HepG2 (cell line): ENCODE results near the gene TBC1D10B. TPM values are rescaled to one million over a fixed set of nuclear protein-coding genes. Genes with fewer than 3 reads are reported as not detected.

ENCODE experiments used
- FOXC1 ChIP-seq: sonication (generic); formaldehyde crosslinking; IDR thresholded peaks from 2 replicates; pipeline ENCODE4 v1.8.0; 2022; ENCODE audit warnings: mild to moderate bottlenecking, missing genetic modification reagents, borderline replicate concordance
- FOXP1 ChIP-seq, 2 experiments: fragments of 450-650 bp in 1 of 2; IDR thresholded peaks; 2 replicates each; pipeline ENCODE4 v1.6.1; 2017 to 2018; ENCODE audit warnings: antibody characterized with exemption in 1 of 2
- HOXA7 ChIP-seq: sonication (generic); formaldehyde crosslinking; IDR thresholded peaks from 2 replicates; pipeline ENCODE4 v1.8.1; 2022; ENCODE audit warnings: mild to moderate bottlenecking, missing genetic modification reagents, moderate library complexity
- KLF6 ChIP-seq: IDR thresholded peaks from 2 replicates; pipeline ENCODE4 v1.8.0; 2016; ENCODE audit warnings: missing biosample characterization, missing genetic modification reagents
- MTF1 ChIP-seq: sonication (generic); formaldehyde crosslinking; IDR thresholded peaks from 2 replicates; pipeline ENCODE4 v1.5.0; 2020; ENCODE audit warnings: missing genetic modification reagents
- PHF21A ChIP-seq: sonication (generic); formaldehyde crosslinking; IDR thresholded peaks from 2 replicates; pipeline ENCODE4 v1.5.0; 2020; ENCODE audit warnings: mild to moderate bottlenecking, missing genetic modification reagents
- PLRG1 ChIP-seq: fragments of 450-650 bp; conservative IDR thresholded peaks from 2 replicates; pipeline ENCODE4 v1.6.1; 2016
- SATB2 ChIP-seq: sonication (generic); formaldehyde crosslinking; IDR thresholded peaks from 2 replicates; pipeline ENCODE4 v1.5.0; 2020; ENCODE audit warnings: missing genetic modification reagents
- SIX1 ChIP-seq: sonication (generic); formaldehyde crosslinking; IDR thresholded peaks from 2 replicates; pipeline ENCODE4 v1.4.0; 2020; ENCODE audit warnings: missing genetic modification reagents, borderline replicate concordance
- SP5 ChIP-seq: IDR thresholded peaks from 2 replicates; pipeline ENCODE4 v1.6.1; 2016; ENCODE audit warnings: low read depth, borderline replicate concordance
- SRSF4 ChIP-seq: fragments of 200-400 bp; formaldehyde crosslinking; IDR thresholded peaks from one replicate; pipeline ENCODE4 v1.6.1; 2018; ENCODE audit warnings: mild to moderate bottlenecking, low read depth, low read length, moderate library complexity; ENCODE audit not compliant: poor library complexity, severe bottlenecking
- SUZ12 ChIP-seq: fragments of 150-350 bp; IDR thresholded peaks from 2 replicates; pipeline ENCODE4 v1.6.1; 2014; ENCODE audit warnings: low read depth, low read length
- ZKSCAN1 ChIP-seq: fragments of 150-350 bp; IDR thresholded peaks from 2 replicates; pipeline ENCODE4 v1.6.1; 2014; ENCODE audit warnings: low read length
- ZNF224 ChIP-seq: sonication (generic); formaldehyde crosslinking; IDR thresholded peaks from 2 replicates; pipeline ENCODE4 v1.5.0; 2020; ENCODE audit warnings: mild to moderate bottlenecking, missing genetic modification reagents
- ZNF264 ChIP-seq: sonication (generic); formaldehyde crosslinking; IDR thresholded peaks from 2 replicates; pipeline ENCODE4 v1.4.0; 2020; ENCODE audit warnings: missing genetic modification reagents
- ZNF598 ChIP-seq: sonication (generic); formaldehyde crosslinking; IDR thresholded peaks from 2 replicates; pipeline ENCODE4 v1.5.1; 2020; ENCODE audit warnings: mild to moderate bottlenecking, missing genetic modification reagents, borderline replicate concordance
- ZNF652 ChIP-seq: IDR thresholded peaks from 2 replicates; pipeline ENCODE4 v1.6.1; 2016; ENCODE audit warnings: low read depth, borderline replicate concordance
- ZNF709 ChIP-seq: sonication (generic); formaldehyde crosslinking; IDR thresholded peaks from 2 replicates; pipeline ENCODE4 v1.5.0; 2020; ENCODE audit warnings: mild to moderate bottlenecking, missing genetic modification reagents
- ZNF781 ChIP-seq: sonication (generic); formaldehyde crosslinking; IDR thresholded peaks from 2 replicates; pipeline ENCODE4 v1.5.1; 2020; ENCODE audit warnings: borderline replicate concordance, mild to moderate bottlenecking, missing genetic modification reagents; ENCODE audit errors: not compliant biosample characterization
- polyA plus RNA-seq, 8 experiments: library from polyadenylated mRNA; depleted of rRNA in 3 of 8; stranded (reverse) in 7 of 8; unstranded in 1 of 8; fragments of >200 nt; fragmentation: Illumina TruSeq in 4 of 8; extraction: Trizol in 4 of 8; gene quantifications; 2 replicates each; pipeline versions ENCODE4 v1.2.1 to v1.2.3, GENCODE V29; 2011 to 2016; ENCODE audit warnings: low read depth in 4 of 8, missing spikeins in 1 of 8, mixed read lengths in 1 of 8; ENCODE audit not compliant: insufficient read depth in 1 of 8
- total RNA-seq, 5 experiments: library from RNA; depleted of rRNA; stranded (reverse); fragments of >200 nt; fragmentation: Illumina TruSeq; extraction: Trizol; gene quantifications; 2 replicates each; pipeline ENCODE4 v1.2.3, GENCODE V29; 2016; ENCODE audit warnings: low read depth in 1 of 5
- TF ChIP-seq, protein P1 (sequence below): sonication (generic); formaldehyde crosslinking; IDR thresholded peaks from 2 replicates; pipeline ENCODE4 v1.8.1; 2023; ENCODE audit warnings: mild to moderate bottlenecking, moderate library complexity, missing genetic modification reagents
- TF ChIP-seq, protein P2 (sequence below), 2 experiments: fragments of 450-650 bp in 1 of 2; sonication (generic) in 1 of 2; formaldehyde crosslinking; IDR thresholded peaks; 2 replicates each; pipeline versions ENCODE4 v1.5.0 to v1.8.0; 2020 to 2022; ENCODE audit warnings: mild to moderate bottlenecking in 1 of 2, missing genetic modification reagents in 1 of 2
- TF ChIP-seq, protein P3 (sequence below): IDR thresholded peaks from 2 replicates; pipeline ENCODE4 v1.6.1; 2016; ENCODE audit warnings: control low read depth
- TF ChIP-seq, protein P4 (sequence below): sonication (generic); formaldehyde crosslinking; IDR thresholded peaks from 2 replicates; pipeline ENCODE4 v1.4.0; 2020; ENCODE audit warnings: low read depth, mild to moderate bottlenecking, missing genetic modification reagents
- TF ChIP-seq, protein P5 (sequence below): sonication (generic); formaldehyde crosslinking; IDR thresholded peaks from 2 replicates; pipeline ENCODE4 v1.5.0; 2020; ENCODE audit warnings: mild to moderate bottlenecking, missing genetic modification reagents, borderline replicate concordance

TBC1D10B gene
- total and polyA plus RNA-seq, 2 of the 13 experiments (the other 11 are each of a cell fraction or from before 2014, with no cell fraction given), result 15.7 to 24.8 TPM

DNA sequence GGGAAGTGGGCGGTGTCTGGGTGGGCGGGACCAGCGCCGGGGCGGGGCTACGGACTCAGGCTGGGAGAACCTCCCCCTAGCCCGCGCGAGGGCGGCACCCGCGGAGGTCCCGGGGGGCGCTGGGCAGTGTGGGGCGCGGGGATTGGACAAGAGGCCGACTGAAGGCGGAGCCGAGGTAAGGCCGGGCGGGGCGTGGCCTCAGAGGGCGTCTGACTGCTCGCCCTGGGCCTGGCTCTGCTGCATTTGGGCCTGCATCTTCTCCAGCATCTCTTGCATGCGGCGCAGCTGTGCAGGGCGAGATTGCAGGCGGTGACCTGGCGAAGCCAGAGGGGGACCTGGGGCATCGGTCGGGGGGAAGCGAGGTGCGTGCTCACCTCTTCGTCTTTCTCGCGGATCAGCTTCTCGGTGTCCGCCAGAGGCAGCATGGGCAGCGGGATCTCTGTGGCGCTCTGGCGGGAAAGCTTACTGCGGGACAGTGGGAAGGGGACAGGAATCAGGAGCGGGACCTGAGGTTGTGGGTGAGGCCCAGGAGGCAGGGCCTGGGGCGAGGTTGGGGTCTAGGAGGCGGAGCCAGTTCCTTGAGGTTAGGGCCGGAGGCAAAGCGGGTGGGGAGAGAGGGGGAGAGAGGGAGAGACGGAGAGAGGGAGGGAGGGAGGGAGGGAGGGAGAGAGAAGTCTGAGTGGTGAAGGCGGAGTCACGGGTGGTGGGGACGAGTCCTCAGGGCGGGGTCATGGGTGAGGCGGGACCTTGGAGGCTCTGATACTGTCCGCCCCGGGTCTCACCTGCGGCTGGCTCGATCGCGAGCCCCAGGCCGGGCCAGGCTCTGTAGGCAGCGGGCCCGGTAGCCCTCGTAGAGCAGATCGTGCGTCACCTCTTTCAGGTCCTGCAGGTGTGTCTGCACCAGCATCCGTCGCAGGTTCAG is 8.2 kb upstream of the TBC1D10B start (continued):
- TF ChIP-seq, protein P1, sequence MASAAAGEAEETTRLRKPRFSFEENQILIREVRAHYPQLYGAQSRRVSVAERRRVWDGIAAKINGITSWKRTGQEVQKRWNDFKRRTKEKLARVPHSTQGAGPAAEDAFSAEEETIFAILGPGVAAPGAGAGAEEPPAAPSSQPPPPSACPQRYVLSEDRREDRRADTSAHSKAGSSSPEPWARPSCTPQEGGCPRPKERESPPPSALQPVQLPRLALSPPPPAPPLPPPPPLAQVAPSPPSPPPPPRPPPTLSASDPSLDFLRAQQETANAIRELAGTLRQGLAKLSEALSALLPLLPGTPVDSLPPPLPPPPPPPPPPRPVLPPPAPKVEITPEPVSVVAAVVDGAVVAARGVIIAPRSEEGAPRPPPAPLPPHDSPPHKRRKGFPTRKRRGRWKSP (CRISPR knock-in tag), result peak; percentile 74; the same call in 1 of the 2 replicates
- TF ChIP-seq PHF21A (CRISPR knock-in tag) (peak; percentile 71; the same call in 1 of the 2 replicates), HOXA7 (CRISPR knock-in tag) (no peak), SIX1 (CRISPR knock-in tag) (no peak), ZNF598 (CRISPR knock-in tag) (peak; percentile 51; the same call in 1 of the 2 replicates), ZNF652 (CRISPR knock-in tag) (peak; percentile 18; the same call in 1 of the 2 replicates), ZNF709 (CRISPR knock-in tag) (no peak; the same call in 1 of the 2 replicates), SRSF4 (no peak), FOXC1 (no peak), ZNF264 (no peak), KLF6 (CRISPR knock-in tag) (peak; percentile 66; the same call in 1 of the 2 replicates), MTF1 (CRISPR knock-in tag) (no peak), ZNF781 (CRISPR knock-in tag) (peak; percentile 78), FOXP1 (IDR thresholded peaks at IDR 0.05) (no peak), FOXP1 (CRISPR knock-in tag; IDR thresholded peaks at IDR 0.05) (peak; percentile 9; the same call in 1 of the 2 replicates), SATB2 (CRISPR knock-in tag) (no peak), ZKSCAN1 (no peak), SUZ12 (no peak), PLRG1 (no peak), SP5 (peak; percentile 87), ZNF224 (CRISPR knock-in tag) (peak; percentile 88; the same call in 1 of the 2 replicates)
- TF ChIP-seq, protein P2, sequence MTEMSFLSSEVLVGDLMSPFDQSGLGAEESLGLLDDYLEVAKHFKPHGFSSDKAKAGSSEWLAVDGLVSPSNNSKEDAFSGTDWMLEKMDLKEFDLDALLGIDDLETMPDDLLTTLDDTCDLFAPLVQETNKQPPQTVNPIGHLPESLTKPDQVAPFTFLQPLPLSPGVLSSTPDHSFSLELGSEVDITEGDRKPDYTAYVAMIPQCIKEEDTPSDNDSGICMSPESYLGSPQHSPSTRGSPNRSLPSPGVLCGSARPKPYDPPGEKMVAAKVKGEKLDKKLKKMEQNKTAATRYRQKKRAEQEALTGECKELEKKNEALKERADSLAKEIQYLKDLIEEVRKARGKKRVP (CRISPR knock-in tag; IDR thresholded peaks at IDR 0.05), result no peak
- TF ChIP-seq, protein P3, sequence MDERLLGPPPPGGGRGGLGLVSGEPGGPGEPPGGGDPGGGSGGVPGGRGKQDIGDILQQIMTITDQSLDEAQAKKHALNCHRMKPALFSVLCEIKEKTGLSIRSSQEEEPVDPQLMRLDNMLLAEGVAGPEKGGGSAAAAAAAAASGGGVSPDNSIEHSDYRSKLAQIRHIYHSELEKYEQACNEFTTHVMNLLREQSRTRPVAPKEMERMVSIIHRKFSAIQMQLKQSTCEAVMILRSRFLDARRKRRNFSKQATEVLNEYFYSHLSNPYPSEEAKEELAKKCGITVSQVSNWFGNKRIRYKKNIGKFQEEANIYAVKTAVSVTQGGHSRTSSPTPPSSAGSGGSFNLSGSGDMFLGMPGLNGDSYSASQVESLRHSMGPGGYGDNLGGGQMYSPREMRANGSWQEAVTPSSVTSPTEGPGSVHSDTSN (CRISPR knock-in tag), result no peak
- TF ChIP-seq, protein P4, sequence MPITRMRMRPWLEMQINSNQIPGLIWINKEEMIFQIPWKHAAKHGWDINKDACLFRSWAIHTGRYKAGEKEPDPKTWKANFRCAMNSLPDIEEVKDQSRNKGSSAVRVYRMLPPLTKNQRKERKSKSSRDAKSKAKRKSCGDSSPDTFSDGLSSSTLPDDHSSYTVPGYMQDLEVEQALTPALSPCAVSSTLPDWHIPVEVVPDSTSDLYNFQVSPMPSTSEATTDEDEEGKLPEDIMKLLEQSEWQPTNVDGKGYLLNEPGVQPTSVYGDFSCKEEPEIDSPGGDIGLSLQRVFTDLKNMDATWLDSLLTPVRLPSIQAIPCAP (CRISPR knock-in tag), result 0 out of 2 replicates have a peak, but pooled peaks have one; percentile 57
- TF ChIP-seq, protein P5, sequence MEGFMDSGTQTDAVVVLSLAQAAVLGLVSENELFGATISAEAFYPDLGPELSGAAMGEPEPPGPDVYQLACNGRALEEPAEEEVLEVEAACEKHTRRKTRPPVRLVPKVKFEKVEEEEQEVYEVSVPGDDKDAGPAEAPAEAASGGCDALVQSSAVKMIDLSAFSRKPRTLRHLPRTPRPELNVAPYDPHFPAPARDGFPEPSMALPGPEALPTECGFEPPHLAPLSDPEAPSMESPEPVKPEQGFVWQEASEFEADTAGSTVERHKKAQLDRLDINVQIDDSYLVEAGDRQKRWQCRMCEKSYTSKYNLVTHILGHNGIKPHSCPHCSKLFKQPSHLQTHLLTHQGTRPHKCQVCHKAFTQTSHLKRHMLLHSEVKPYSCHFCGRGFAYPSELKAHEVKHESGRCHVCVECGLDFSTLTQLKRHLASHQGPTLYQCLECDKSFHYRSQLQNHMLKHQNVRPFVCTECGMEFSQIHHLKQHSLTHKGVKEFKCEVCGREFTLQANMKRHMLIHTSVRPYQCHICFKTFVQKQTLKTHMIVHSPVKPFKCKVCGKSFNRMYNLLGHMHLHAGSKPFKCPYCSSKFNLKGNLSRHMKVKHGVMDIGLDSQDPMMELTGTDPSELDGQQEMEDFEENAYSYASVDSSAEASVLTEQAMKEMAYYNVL (CRISPR knock-in tag), result peak; percentile 97
